GM23338 (cell line): ENCODE results near the gene CPE. TPM values are rescaled to one million over a fixed set of nuclear protein-coding genes. Genes with fewer than 3 reads are reported as not detected.

Source experiments
- ATAC-seq: fragments of 200-7000 bp; cut with Tn5 transposase; 3 replicates; pipeline ENCODE4 v1.9.1; 2020
- DNase-seq: peaks from one replicate; pipeline ENCODE4 v3.0.0-alpha.2; 2015; ENCODE audit warnings: low spot score
- H2AFZ ChIP-seq: fragments of 200-600 bp; sonication (generic); 2 replicates; pipeline ENCODE4 v1.8.0; 2016; ENCODE audit warnings: antibody characterized with exemption, mild to moderate bottlenecking, moderate library complexity
- H3F3A ChIP-seq: fragments of 200-600 bp; sonication (generic); replicated peaks from 2 replicates; pipeline ENCODE4 v1.8.0; 2017; ENCODE audit warnings: antibody characterized with exemption, mixed run types, low read depth
- H3K27ac ChIP-seq: fragments of 200-600 bp; sonication (generic); 2 replicates; pipeline ENCODE4 v1.6.1; 2016; ENCODE audit warnings: low read depth
- H3K27me3 ChIP-seq: fragments of 200-600 bp; sonication (generic); 2 replicates; pipeline ENCODE4 v1.8.0; 2016; ENCODE audit warnings: mild to moderate bottlenecking, mixed run types, moderate library complexity; ENCODE audit not compliant: insufficient read depth
- H3K36me3 ChIP-seq: fragments of 200-600 bp; sonication (generic); 2 replicates; pipeline ENCODE4 v1.8.0; 2016; ENCODE audit warnings: mild to moderate bottlenecking; ENCODE audit not compliant: insufficient read depth
- H3K4me1 ChIP-seq: fragments of 200-600 bp; sonication (generic); 2 replicates; pipeline ENCODE4 v1.8.0; 2016; ENCODE audit warnings: mild to moderate bottlenecking, moderate library complexity; ENCODE audit not compliant: insufficient read depth
- H3K4me2 ChIP-seq: fragments of 200-600 bp; sonication (generic); 2 replicates; pipeline ENCODE4 v1.7.1; 2017; ENCODE audit warnings: mixed run types
- H3K4me3 ChIP-seq: fragments of 200-600 bp; sonication (generic); 2 replicates; pipeline ENCODE4 v1.6.1; 2016; ENCODE audit warnings: mixed run types
- H3K79me2 ChIP-seq: fragments of 200-600 bp; sonication (generic); replicated peaks from 2 replicates; pipeline ENCODE4 v1.8.0; 2017; ENCODE audit warnings: mild to moderate bottlenecking; ENCODE audit not compliant: insufficient read depth
- H3K9me2 ChIP-seq: fragments of 200-600 bp; sonication (generic); 2 replicates; pipeline ENCODE4 v1.8.0; 2017; ENCODE audit not compliant: insufficient read depth
- H4K20me1 ChIP-seq: fragments of 200-600 bp; sonication (generic); replicated peaks from 2 replicates; pipeline ENCODE4 v1.8.0; 2017; ENCODE audit warnings: mild to moderate bottlenecking; ENCODE audit not compliant: insufficient read depth
- H3K27ac Mint-ChIP-seq: 2 replicates; pipeline ENCODE4 v1.8.0; 2020; ENCODE audit warnings: inconsistent platforms, mild to moderate bottlenecking, moderate library complexity, mixed read lengths
- H3K27me3 Mint-ChIP-seq: 3 replicates; pipeline ENCODE4 v1.8.0; 2022; ENCODE audit warnings: low read depth, mild to moderate bottlenecking, moderate library complexity, mixed read lengths, inconsistent platforms; ENCODE audit not compliant: insufficient read depth, poor library complexity
- H3K36me3 Mint-ChIP-seq: 3 replicates; pipeline ENCODE4 v1.8.0; 2021; ENCODE audit warnings: low read depth, mild to moderate bottlenecking, inconsistent platforms, moderate library complexity, mixed read lengths
- H3K4me1 Mint-ChIP-seq: 3 replicates; pipeline ENCODE4 v1.8.0; 2020; ENCODE audit warnings: mild to moderate bottlenecking, inconsistent platforms, mixed read lengths
- H3K4me3 Mint-ChIP-seq: 3 replicates; pipeline ENCODE4 v1.8.0; 2021; ENCODE audit warnings: moderate library complexity, mild to moderate bottlenecking, inconsistent platforms, mixed read lengths
- H3K9me3 Mint-ChIP-seq: 3 replicates; pipeline ENCODE4 v1.8.0; 2020; ENCODE audit warnings: moderate library complexity, mild to moderate bottlenecking, inconsistent platforms, mixed read lengths
- CREB1 ChIP-seq: fragments of 250-450 bp; sonication (Bioruptor Pico); IDR thresholded peaks from 2 replicates; pipeline ENCODE4 v1.5.0; 2020; ENCODE audit warnings: low read depth, mild to moderate bottlenecking, moderate library complexity
- CTCF ChIP-seq, 2 experiments: fragments of 200-600 bp in 1 of 2; sonication (generic) in 1 of 2; conservative IDR thresholded peaks; 2 replicates each; pipeline versions ENCODE4 v1.5.1 to v1.6.1; 2016 to 2017; ENCODE audit warnings: antibody characterized with exemption in 2 of 2, low read depth in 2 of 2, mild to moderate bottlenecking in 2 of 2, moderate library complexity in 1 of 2
- ETS1 ChIP-seq: IDR thresholded peaks from 2 replicates; pipeline ENCODE4 v1.6.1; 2016; ENCODE audit warnings: antibody characterized with exemption
- EZH2 ChIP-seq: fragments of 200-600 bp; sonication (generic); IDR thresholded peaks from one replicate; pipeline ENCODE4 v1.8.0; 2017; ENCODE audit warnings: antibody characterized with exemption, mild to moderate bottlenecking, low read depth; ENCODE audit not compliant: unreplicated experiment
- EZH2phosphoT487 ChIP-seq: fragments of 200-600 bp; sonication (generic); IDR thresholded peaks from one replicate; pipeline ENCODE4 v1.8.1; 2018; ENCODE audit warnings: antibody characterized with exemption; ENCODE audit not compliant: unreplicated experiment
- JUNB ChIP-seq: IDR thresholded peaks from one replicate; pipeline ENCODE4 v1.6.1; 2016; ENCODE audit warnings: antibody characterized with exemption; ENCODE audit not compliant: unreplicated experiment
- NANOG ChIP-seq: IDR thresholded peaks from 2 replicates; pipeline ENCODE4 v1.6.1; 2016; ENCODE audit warnings: antibody characterized with exemption, borderline replicate concordance
- POLR2AphosphoS5 ChIP-seq: IDR thresholded peaks from 2 replicates; pipeline ENCODE4 v1.6.1; 2016; ENCODE audit warnings: antibody characterized with exemption, low read depth
- REST ChIP-seq: IDR thresholded peaks from one replicate; pipeline ENCODE4 v1.6.1; 2018; ENCODE audit warnings: antibody characterized with exemption; ENCODE audit not compliant: unreplicated experiment
- STAT1 ChIP-seq: IDR thresholded peaks from one replicate; pipeline ENCODE4 v1.6.1; 2016; ENCODE audit warnings: antibody characterized with exemption; ENCODE audit not compliant: unreplicated experiment
- ZNF114 ChIP-seq: fragments of 250-450 bp; sonication (Bioruptor Pico); IDR thresholded peaks from 2 replicates; pipeline ENCODE4 v1.5.0; 2020; ENCODE audit warnings: mild to moderate bottlenecking, moderate library complexity
- ZNF331 ChIP-seq: fragments of 250-450 bp; sonication (Bioruptor Pico); IDR thresholded peaks from 2 replicates; pipeline ENCODE4 v1.5.0; 2020; ENCODE audit warnings: low read depth, mild to moderate bottlenecking, moderate library complexity
- ZNF462 ChIP-seq: fragments of 250-450 bp; sonication (Bioruptor Pico); IDR thresholded peaks from 2 replicates; pipeline ENCODE4 v1.5.0; 2020; ENCODE audit warnings: mild to moderate bottlenecking, moderate library complexity
- polyA plus RNA-seq: library from polyadenylated mRNA; unstranded; fragments of >200 nt; fragmentation: Nextera tagmentation; extraction: Ambion mirVana; gene quantifications from 2 replicates; pipeline ENCODE4 v1.2.1, GENCODE V29; 2016
- total RNA-seq: library from RNA; depleted of rRNA; stranded (reverse); fragments of >200 nt; shearing (Covaris generic); gene quantifications from 2 replicates; pipeline ENCODE4 v1.2.3, GENCODE V29; 2014

The CPE gene
- total and polyA plus RNA-seq, 2 experiments from 2014 or later: 10.3 to 16.5 TPM

- Histone ChIP-seq H3K4me3 (no peak overlapping the region), H3K36me3 (peaks cover 18% of the 10 kb centered on the region; the same call in 1 of the 2 replicates), H4K20me1 (no peaks in the 10 kb centered on the region), H3K4me1 (no peaks in the 10 kb centered on the region), H3K79me2 (no peaks in the 10 kb centered on the region), H3K27ac (no peak overlapping the region), H3K9me2 (no peaks in the 10 kb centered on the region), H3F3A (no peaks in the 10 kb centered on the region), H3K27me3 (no peaks in the 10 kb centered on the region), H2AFZ (no peak overlapping the region), H3K4me2 (no peak overlapping the region)
- H3K27me3 Mint-ChIP-seq: peaks cover 4% of the 10 kb centered on the region
- H3K4me1 Mint-ChIP-seq: no peaks in the 10 kb centered on the region
- ATAC-seq (no peak), DNase-seq (no peak)
- H3K27ac Mint-ChIP-seq: no peak overlapping the region
- no peak overlapping the region for H3K4me3 Mint-ChIP-seq
- no peak for TF ChIP-seq EZH2phosphoT487
- TF ChIP-seq ETS1: no peak
- no peak for TF ChIP-seq CTCF (conservative IDR thresholded peaks at IDR 0.05; ENCODE audit: low read depth in 2 of 2)
- no peak for TF ChIP-seq ZNF331 (CRISPR knock-in tag)
- no peak for TF ChIP-seq EZH2
- TF ChIP-seq NANOG: no peak
- no peak for TF ChIP-seq STAT1
- no peak for TF ChIP-seq JUNB
- TF ChIP-seq ZNF114: no peak
- no peak for TF ChIP-seq REST
- TF ChIP-seq CREB1 (CRISPR knock-in tag): no peak
- no peak for TF ChIP-seq POLR2AphosphoS5
- TF ChIP-seq ZNF462: no peak
- no peaks in the 10 kb centered on the region; the same call in none of the 3 replicates for H3K9me3 Mint-ChIP-seq
- peaks cover 34% of the 10 kb centered on the region for H3K36me3 Mint-ChIP-seq
Measured at GRCh38 chr4:165470009-165470408, 91.2 kb downstream of the CPE start.
